Ectodermal cell (in vitro differentiated cells): ENCODE data around the gene GYG2.
"Not testable (repeated sequence)": the region's sequence is repeated elsewhere in the genome, so short reads cannot be mapped to it uniquely, and the experiment has no call there.

Experiments
- H3K27ac ChIP-seq: 2 replicates; pipeline ENCODE4 v1.7.0; 2013; ENCODE audit warnings: mild to moderate bottlenecking, low read depth, low read length; ENCODE audit not compliant: insufficient read depth, poor library complexity, severe bottlenecking
- H3K27me3 ChIP-seq: 2 replicates; pipeline ENCODE4 v1.7.0; 2013; ENCODE audit warnings: mild to moderate bottlenecking, low read length; ENCODE audit not compliant: insufficient read depth, control insufficient read depth, poor library complexity, severe bottlenecking
- H3K36me3 ChIP-seq: one replicate; pipeline ENCODE4 v1.7.0; 2013; ENCODE audit warnings: low read length; ENCODE audit not compliant: control insufficient read depth, insufficient read depth
- H3K4me1 ChIP-seq: one replicate; pipeline ENCODE4 v1.7.0; 2013; ENCODE audit warnings: low read length; ENCODE audit not compliant: control insufficient read depth, insufficient read depth
- H3K4me3 ChIP-seq: 2 replicates; pipeline ENCODE4 v1.7.0; 2013; ENCODE audit warnings: low read depth, low read length, control low read depth; ENCODE audit not compliant: insufficient read depth
- H3K9me3 ChIP-seq: 2 replicates; pipeline ENCODE4 v1.7.0; 2013; ENCODE audit warnings: mild to moderate bottlenecking, low read length, moderate library complexity; ENCODE audit not compliant: control insufficient read depth
- WGBS, 2 experiments: methylation state at CpG; one replicate each; pipeline ENCODE4 v1.1.7; 2013; ENCODE audit warnings: missing lambda C conversion rate in 2 of 2; 5-methylcytosine and 5-hydroxymethylcytosine counted together

Gene GYG2

DNA sequence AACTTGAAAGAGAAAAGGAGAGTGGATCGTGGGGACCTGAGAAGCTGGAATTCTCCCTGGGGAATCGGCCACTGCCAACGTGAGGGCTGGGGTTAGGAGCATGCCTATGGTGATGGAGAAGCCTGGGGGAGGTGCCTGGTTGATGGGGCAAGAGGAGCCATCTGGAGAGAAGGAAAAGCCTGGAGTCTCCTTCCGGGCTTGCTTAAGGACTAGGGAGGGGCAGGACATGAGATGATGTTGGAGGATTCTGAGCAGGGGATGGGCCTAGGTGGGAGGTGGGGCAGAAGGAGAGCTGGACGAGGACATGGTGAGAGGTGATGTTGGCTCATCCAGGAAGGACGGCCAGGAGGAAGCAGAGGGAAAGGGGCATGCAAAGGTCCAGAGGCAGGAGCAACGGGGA, 35.0 kb upstream of the GYG2 start:
- WGBS, 2 experiments = 76 to 77% methylated on average over 7 of the region's 7 CpGs

DNA sequence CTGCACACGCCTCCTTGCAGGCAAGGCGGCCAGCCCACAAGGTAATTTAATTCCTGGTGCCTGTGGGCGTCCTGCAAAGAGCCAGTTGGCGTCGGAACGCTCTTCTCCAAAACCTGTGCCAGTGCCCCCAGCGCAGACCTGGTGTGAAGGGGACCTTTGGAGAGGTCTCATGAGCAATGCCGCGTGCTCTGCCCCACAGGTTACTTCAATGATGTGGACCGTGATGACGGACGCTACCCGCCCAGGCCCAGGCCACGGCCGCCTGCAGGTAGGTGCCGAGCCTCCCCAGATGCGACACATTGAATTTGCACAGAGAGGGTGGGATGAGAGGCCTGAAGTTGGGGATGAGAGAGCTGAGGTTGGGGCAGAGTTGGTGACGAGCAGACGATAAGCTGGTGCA, 34.4 kb upstream of the GYG2 start:
- Histone ChIP-seq H3K36me3 (no peaks in the 10 kb centered on the region), H3K9me3 (no peaks in the 10 kb centered on the region), H3K27me3 (no peaks in the 10 kb centered on the region), H3K4me1 (no peaks in the 10 kb centered on the region), H3K4me3 (no peak overlapping the region), H3K27ac (no peak overlapping the region)
- WGBS, 2 experiments = 94% methylated on average over 19 of the region's 19 CpGs

More for the DNA sequence above, 35.0 kb upstream of the GYG2 start:
- Histone ChIP-seq H3K27ac (no peak overlapping the region), H3K9me3 (no peaks in the 10 kb centered on the region), H3K36me3 (no peaks in the 10 kb centered on the region), H3K4me1 (no peaks in the 10 kb centered on the region), H3K27me3 (no peaks in the 10 kb centered on the region), H3K4me3 (no peak overlapping the region)

DNA sequence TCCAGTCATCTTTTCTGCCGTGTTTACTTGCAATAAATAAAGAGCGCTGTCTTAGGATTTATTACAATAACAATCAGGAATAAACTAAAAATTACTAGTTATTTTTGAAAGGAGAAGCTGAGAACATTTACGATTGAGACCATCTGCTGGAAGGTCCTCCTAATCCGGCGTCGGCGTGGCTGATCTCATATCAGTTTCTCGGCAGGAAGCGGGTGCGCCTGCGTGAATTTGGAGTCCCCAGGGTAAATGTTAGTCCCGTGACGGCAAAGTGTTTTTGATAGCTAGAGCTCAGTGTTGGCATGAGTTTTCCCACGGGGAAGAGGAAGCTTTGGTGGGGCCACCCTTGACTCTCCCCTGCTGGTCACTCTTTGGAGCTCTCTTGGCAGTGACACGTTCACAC, 31.9 kb upstream of the GYG2 start:
- WGBS, 2 experiments = 92 to 96% methylated on average over 12 to 14 of the region's 15 CpGs
- H3K27ac ChIP-seq, H3K27me3 ChIP-seq, H3K36me3 ChIP-seq, H3K4me1 ChIP-seq, H3K4me3 ChIP-seq, H3K9me3 ChIP-seq: not testable (repeated sequence)

DNA sequence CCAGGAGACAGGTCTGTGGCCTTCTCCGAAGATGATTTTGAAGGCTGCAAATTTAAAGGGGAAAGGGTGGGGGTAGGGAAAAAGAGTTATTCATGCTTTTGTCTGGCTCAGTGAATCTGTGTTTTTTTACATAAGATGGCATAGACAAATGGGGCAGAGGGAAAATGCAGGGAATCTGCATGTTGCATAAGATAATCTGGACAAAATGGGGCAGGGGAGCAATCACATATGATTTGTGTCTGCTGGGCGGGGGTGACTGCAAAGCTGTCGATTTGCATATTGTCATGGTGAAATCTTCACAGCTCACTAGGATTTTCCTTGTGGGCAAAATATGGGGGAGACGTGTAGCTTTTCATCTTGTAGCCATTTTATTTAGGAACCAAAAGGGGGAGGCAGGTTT, 29.4 kb upstream of the GYG2 start:
- H3K27ac ChIP-seq = no peak overlapping the region
- H3K27me3 ChIP-seq = no peaks in the 10 kb centered on the region
- H3K4me3 ChIP-seq = no peak overlapping the region
- H3K36me3 ChIP-seq = no peaks in the 10 kb centered on the region
- WGBS, 2 experiments = 63 to 69% methylated on average over 4 of the region's 4 CpGs
- H3K9me3 ChIP-seq = no peaks in the 10 kb centered on the region
- H3K4me1 ChIP-seq = no peaks in the 10 kb centered on the region

DNA sequence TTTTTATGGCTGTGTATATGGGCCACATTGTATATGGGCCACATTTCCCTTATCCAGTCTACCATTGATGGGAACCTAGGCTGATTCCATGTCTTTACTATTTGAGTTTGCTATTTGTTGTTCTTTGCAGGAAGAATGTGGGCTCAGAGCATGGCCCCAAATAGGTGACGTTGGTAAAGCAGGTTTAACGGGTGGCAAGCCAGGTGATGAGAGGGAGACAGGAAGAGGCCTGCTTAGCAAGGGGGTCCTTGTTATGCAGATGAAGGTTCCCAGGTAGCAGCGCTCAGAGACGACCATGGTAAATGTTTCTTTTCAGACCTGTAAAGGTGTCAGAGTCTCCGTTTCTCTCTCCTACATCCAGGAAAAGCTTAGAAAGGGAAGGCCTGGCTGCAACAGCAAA, 28.8 kb upstream of the GYG2 start:
- not testable (repeated sequence) for H3K36me3 ChIP-seq, H3K4me3 ChIP-seq, H3K4me1 ChIP-seq, H3K27ac ChIP-seq, H3K9me3 ChIP-seq, H3K27me3 ChIP-seq
- WGBS, 2 experiments = 7 to 22% methylated on average over 2 to 5 of the region's 5 CpGs

DNA sequence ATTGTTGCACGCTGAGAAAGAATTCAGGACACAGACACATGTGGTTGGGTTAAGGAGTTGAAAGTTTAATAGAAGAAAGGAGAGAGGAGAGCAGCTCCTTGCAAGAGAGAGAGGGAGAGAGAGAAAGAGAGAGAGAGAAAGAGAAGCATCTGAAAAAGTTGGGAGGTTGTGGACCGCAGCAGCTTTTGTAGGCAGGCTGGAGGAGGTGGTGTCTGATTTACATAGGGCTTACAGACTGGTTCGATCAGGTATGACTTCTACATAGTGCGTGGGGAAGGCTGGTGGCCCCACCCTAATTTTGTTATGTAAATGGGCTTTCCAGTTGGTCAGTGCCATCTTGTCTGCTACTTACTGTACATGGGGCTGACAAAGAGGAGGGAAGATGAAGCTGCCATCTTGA, 27.5 kb upstream of the GYG2 start:
- Histone ChIP-seq H3K36me3 (no peaks in the 10 kb centered on the region), H3K27ac (no peak overlapping the region), H3K9me3 (no peaks in the 10 kb centered on the region), H3K27me3 (no peaks in the 10 kb centered on the region), H3K4me3 (no peak overlapping the region), H3K4me1 (no peaks in the 10 kb centered on the region)
- WGBS, 2 experiments = 81 to 88% methylated on average over 4 of the region's 4 CpGs

DNA sequence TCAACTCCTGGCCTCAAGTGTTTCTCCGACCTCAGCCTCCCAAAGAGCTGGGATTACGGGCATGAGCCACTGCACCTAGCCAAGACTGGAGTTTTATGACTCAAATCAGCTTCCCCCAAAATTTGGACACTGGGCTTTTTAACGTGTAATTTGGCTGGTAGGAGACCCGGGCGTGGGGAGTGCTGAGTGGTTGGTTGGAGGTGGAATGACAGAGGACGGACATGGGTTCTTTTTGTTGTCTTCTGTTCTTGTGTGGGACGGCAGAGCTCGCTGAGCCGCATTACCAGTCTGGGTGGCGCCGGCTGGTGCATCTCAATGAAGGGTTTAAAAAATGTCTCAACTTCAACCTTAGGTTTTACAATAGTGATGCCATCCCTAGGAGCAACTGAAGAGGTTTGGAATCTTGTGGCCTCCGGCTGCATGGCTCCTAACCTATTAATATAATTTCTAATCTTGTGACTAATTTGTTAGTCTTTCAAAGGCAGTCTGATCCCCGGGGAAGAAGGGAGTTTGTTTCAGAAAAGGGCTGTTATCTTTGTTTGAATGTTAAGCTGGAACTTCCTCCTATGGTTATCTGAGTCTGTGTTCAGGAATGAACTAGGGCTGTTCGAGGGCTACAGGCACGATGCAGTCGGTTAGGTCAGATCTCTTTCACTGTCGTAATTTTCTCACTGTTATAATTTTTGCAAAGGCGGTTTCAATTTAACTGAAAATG, 26.2 kb upstream of the GYG2 start:
- not testable (repeated sequence) for H3K27ac ChIP-seq, H3K9me3 ChIP-seq
- 59 to 66% methylated on average over 11 to 16 of the region's 18 CpGs for WGBS, 2 experiments

DNA sequence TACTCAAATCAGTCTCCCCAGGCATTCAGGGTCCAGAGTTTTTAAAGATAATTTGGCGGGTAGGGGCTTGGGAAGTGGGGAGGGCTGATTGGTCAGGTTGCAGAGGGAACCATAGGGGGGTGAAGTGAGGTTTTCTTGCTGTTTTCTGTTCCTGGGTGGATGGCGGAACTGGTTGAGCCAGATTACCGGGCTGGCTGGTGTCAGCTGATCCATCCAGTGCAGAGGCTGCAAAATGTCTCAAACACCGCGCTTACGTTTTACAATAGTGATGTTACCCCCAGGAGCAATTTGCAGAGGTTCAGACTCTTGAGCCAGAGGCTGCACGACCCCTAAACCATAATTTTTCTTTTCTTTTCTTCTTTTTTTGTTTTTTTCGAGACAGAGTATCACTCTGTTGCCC, 25.2 kb upstream of the GYG2 start:
- not testable (repeated sequence) for H3K27me3 ChIP-seq, H3K27ac ChIP-seq, H3K4me1 ChIP-seq, H3K4me3 ChIP-seq, H3K9me3 ChIP-seq, H3K36me3 ChIP-seq
- 48 to 50% methylated on average over 8 of the region's 8 CpGs for WGBS, 2 experiments

More for the DNA sequence above, 26.2 kb upstream of the GYG2 start:
- not testable (repeated sequence) for H3K36me3 ChIP-seq, H3K27me3 ChIP-seq, H3K4me1 ChIP-seq, H3K4me3 ChIP-seq

DNA sequence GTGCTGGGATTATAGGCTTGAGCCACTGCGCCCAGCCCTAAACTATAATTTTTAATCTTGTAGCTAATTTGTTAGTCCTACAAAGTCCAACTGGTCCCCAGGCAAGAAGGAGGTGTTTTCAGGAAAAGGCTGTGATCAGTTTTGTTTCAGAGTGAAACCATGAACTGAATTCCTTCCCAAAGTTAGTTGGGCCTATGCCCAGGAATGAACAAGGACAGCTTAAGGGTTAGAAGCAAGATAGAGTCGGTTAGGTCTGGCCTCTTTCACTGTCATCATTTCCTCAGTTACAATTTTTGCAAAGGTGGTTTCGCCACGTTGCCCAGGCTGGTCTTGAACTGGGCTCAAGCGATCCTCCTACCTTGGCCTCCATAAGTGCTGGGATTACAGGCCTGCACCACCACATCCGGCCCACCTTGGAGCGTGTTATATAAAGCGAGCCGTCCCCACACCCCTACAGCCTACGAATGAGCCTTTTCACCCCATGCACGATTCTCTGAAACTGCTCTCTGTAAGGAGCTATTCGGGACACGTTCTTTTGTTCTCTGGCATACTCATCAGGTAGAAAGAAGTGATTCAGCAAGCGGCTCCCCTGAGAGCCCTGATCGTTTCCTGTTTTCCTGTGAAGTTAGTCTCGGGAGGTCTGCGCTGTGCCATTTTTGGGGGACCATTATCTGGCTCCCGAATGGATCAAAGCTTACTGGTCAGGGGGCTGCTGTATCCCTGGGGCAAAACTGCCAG, 24.5 kb upstream of the GYG2 start:
- WGBS, 2 experiments = 36 to 50% methylated on average over 10 to 17 of the region's 18 CpGs
- H3K27me3 ChIP-seq, H3K27ac ChIP-seq, H3K9me3 ChIP-seq, H3K4me1 ChIP-seq, H3K36me3 ChIP-seq, H3K4me3 ChIP-seq: not testable (repeated sequence)

DNA sequence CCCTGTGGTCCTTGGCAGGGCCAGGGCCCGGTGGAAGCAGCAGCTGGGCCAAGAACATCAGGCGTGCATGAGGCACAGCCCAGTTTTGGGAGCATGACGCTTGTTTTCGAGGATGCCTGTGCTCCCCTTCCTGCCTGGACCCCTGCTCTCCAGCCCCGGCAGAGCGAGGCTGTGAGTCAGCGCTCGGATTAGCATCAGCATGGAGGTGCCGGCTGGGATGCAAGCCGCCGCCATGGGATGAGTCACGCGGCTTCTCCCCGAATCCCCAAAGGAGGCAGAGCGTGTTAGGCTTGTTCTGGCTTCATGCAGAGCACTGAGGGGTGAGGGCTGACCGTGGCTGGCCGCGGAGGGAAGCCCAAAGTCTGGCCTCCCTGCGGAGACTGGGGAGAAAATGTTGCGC, 23.9 kb upstream of the GYG2 start:
- H3K9me3 ChIP-seq, H3K4me1 ChIP-seq, H3K4me3 ChIP-seq, H3K27me3 ChIP-seq, H3K27ac ChIP-seq, H3K36me3 ChIP-seq: not testable (repeated sequence)
- 19 to 27% methylated on average over 18 to 20 of the region's 20 CpGs for WGBS, 2 experiments
